GM19452 (cell line): ENCODE measurements around the gene PAK4.
A peak's percentile ranks its signal among the peaks of the same experiment; 100 is the strongest.
"Not testable (repeated sequence)": the region's sequence is repeated elsewhere in the genome, so short reads cannot be mapped to it uniquely, and the experiment has no call there.

Experiments used
- ATAC-seq: cut with Tn5 transposase; IDR thresholded peaks from one replicate; pipeline ENCODE4 v1.9.1; 2021; ENCODE audit not compliant: unreplicated experiment

The PAK4 gene

GRCh38 chr19:39125554-39126311, at the start of gene PAK4:
Gene PAK4 (plus strand): TSS chr19:39125786. CDS start chr19:39169554, 43,768 bp downstream.
- peak; percentile 94 for ATAC-seq

GRCh38 chr19:39077323-39077722, 48.3 kb upstream of the PAK4 start:
- no peak for ATAC-seq

GRCh38 chr19:39078436-39079200, 47.0 kb upstream of the PAK4 start:
- ATAC-seq = no peak

GRCh38 chr19:39080431-39080830, 45.2 kb upstream of the PAK4 start:
- no peak for ATAC-seq

- no peak for ATAC-seq
Measured at GRCh38 chr19:39082167-39082566, 43.4 kb upstream of the PAK4 start.

GRCh38 chr19:39082745-39083598, 42.6 kb upstream of the PAK4 start:
- no peak for ATAC-seq

- no peak for ATAC-seq
Measured at GRCh38 chr19:39083599-39083982, 42.0 kb upstream of the PAK4 start.

- no peak for ATAC-seq
Measured at GRCh38 chr19:39083983-39084731, 41.4 kb upstream of the PAK4 start, which contains the start of gene ACP7. Gene ACP7 (plus strand): TSS chr19:39084368. CDS start chr19:39085270, 902 bp downstream.

- ATAC-seq = no peak
Measured at GRCh38 chr19:39084732-39085080, 40.9 kb upstream of the PAK4 start.

GRCh38 chr19:39085392-39085791, 40.2 kb upstream of the PAK4 start:
- no peak for ATAC-seq

GRCh38 chr19:39086386-39086785, 39.2 kb upstream of the PAK4 start:
- ATAC-seq = no peak

- ATAC-seq = no peak
Measured at GRCh38 chr19:39087907-39088686, 37.5 kb upstream of the PAK4 start.

GRCh38 chr19:39090016-39090415, 35.6 kb upstream of the PAK4 start:
- not testable (repeated sequence) for ATAC-seq

- ATAC-seq = no peak
Measured at GRCh38 chr19:39090881-39091280, 34.7 kb upstream of the PAK4 start.

GRCh38 chr19:39095799-39096540, 29.6 kb upstream of the PAK4 start:
- not testable (repeated sequence) for ATAC-seq

GRCh38 chr19:39097299-39097698, 28.3 kb upstream of the PAK4 start:
- no peak for ATAC-seq

GRCh38 chr19:39097721-39098120, 27.9 kb upstream of the PAK4 start:
- ATAC-seq = no peak

- no peak for ATAC-seq
Measured at GRCh38 chr19:39098365-39099269, 27.0 kb upstream of the PAK4 start.
